ENCODE measurements around the gene GTF2H1.

GTF2H1 gene

GRCh38 chr11:18321969-18322711 lies at the start of gene GTF2H1, which contains the start of gene HPS5:
Gene GTF2H1, plus strand, starts transcription at chr11:18322567. Its CDS starts 10,508 bp downstream, at chr11:18333075.
Gene HPS5, minus strand, starts transcription at chr11:18322140. Its CDS starts 4,282 bp downstream, at chr11:18317858.
- peak; percentile 96 for DNase-seq

GRCh38 chr11:18277565-18278271 lies 44.6 kb upstream of the GTF2H1 start:
- no peak for DNase-seq

GRCh38 chr11:18280438-18281045 lies 41.8 kb upstream of the GTF2H1 start:
- no peak for DNase-seq

GRCh38 chr11:18282626-18283025 lies 39.7 kb upstream of the GTF2H1 start:
- DNase-seq = no peak

GRCh38 chr11:18285841-18286240 lies 36.5 kb upstream of the GTF2H1 start:
- DNase-seq = no peak

- no peak for DNase-seq
These were observed 33.5 kb upstream of the GTF2H1 start for GRCh38 chr11:18288911-18289310.

GRCh38 chr11:18294862-18295261 lies 27.5 kb upstream of the GTF2H1 start:
- no peak for DNase-seq

GRCh38 chr11:18295316-18295715 lies 27.1 kb upstream of the GTF2H1 start:
- DNase-seq = no peak

GRCh38 chr11:18299721-18300120 lies 22.6 kb upstream of the GTF2H1 start:
- DNase-seq = no peak

GRCh38 chr11:18304745-18305144 lies 17.6 kb upstream of the GTF2H1 start:
- no peak for DNase-seq

- no peak for DNase-seq
These were observed 14.8 kb upstream of the GTF2H1 start for GRCh38 chr11:18307461-18308139.

GRCh38 chr11:18308242-18308641 lies 14.1 kb upstream of the GTF2H1 start:
- no peak for DNase-seq

- DNase-seq = no peak
These were observed 12.7 kb upstream of the GTF2H1 start for GRCh38 chr11:18309691-18310090.

- no peak for DNase-seq
These were observed 11.5 kb upstream of the GTF2H1 start for GRCh38 chr11:18310800-18311340.

GRCh38 chr11:18312012-18312411 lies 10.4 kb upstream of the GTF2H1 start:
- no peak for DNase-seq

GRCh38 chr11:18312663-18313420 lies 9.5 kb upstream of the GTF2H1 start:
- no peak for DNase-seq

- no peak for DNase-seq
These were observed 8.2 kb upstream of the GTF2H1 start for GRCh38 chr11:18313965-18314763.

- DNase-seq = no peak
These were observed 7.4 kb upstream of the GTF2H1 start for GRCh38 chr11:18314784-18315523.

GRCh38 chr11:18315893-18316292 lies 6.5 kb upstream of the GTF2H1 start:
- no peak for DNase-seq

- no peak for DNase-seq
These were observed 4.8 kb upstream of the GTF2H1 start for GRCh38 chr11:18317551-18317950.

- DNase-seq = no peak
These were observed 2.5 kb upstream of the GTF2H1 start for GRCh38 chr11:18319914-18320313.
